Heart right ventricle (tissue), 16 donors: ENCODE results near the gene LARGE1. TPM values are rescaled to one million over a fixed set of nuclear protein-coding genes. Genes with fewer than 3 reads are reported as not detected.
A peak's percentile ranks its signal among the peaks of the same experiment; 100 is the strongest.

Source experiments
- ATAC-seq, 8 donors: fragments of 200-7000 bp; cut with Tn5 transposase; one replicate each; pipeline ENCODE4 v1.9.1; 2020; ENCODE audit warnings: mild to moderate bottlenecking in 8 of 8, moderate library complexity in 8 of 8, moderate number of reproducible peaks in 1 of 8
- DNase-seq, 2 donors: peaks; one replicate each; pipeline ENCODE4 v3.0.0-alpha.2; 2020
- H3K27ac ChIP-seq, 10 donors: fragments of 200-600 bp; sonication (generic) in 2 of 10; one replicate each; pipeline versions ENCODE4 v1.5.0 to v1.8.0; 2020 to 2022; ENCODE audit warnings: mild to moderate bottlenecking in 3 of 10
- H3K27me3 ChIP-seq, 7 donors: fragments of 200-600 bp; one replicate each; pipeline ENCODE4 v1.8.0; 2021 to 2022; ENCODE audit warnings: mild to moderate bottlenecking in 2 of 7
- H3K36me3 ChIP-seq, 9 donors: fragments of 200-600 bp; sonication (generic) in 1 of 9; one replicate each; pipeline versions ENCODE4 v1.5.0 to v1.8.0; 2020 to 2022; ENCODE audit warnings: mild to moderate bottlenecking in 2 of 9
- H3K4me1 ChIP-seq, 9 donors: fragments of 200-600 bp; sonication (generic) in 1 of 9; one replicate each; pipeline versions ENCODE4 v1.5.0 to v1.8.0; 2020 to 2022; ENCODE audit warnings: mild to moderate bottlenecking in 4 of 9
- H3K4me3 ChIP-seq, 10 donors: fragments of 200-600 bp; sonication (generic) in 2 of 10; one replicate each; pipeline versions ENCODE4 v1.5.0 to v1.8.0; 2020 to 2022; ENCODE audit warnings: mild to moderate bottlenecking in 7 of 10, moderate library complexity in 2 of 10
- H3K9me3 ChIP-seq, 11 donors: fragments of 200-600 bp in 10 of 11; sonication (generic) in 2 of 11; one replicate each; pipeline versions ENCODE4 v1.5.0 to v1.8.0; 2013 to 2022; ENCODE audit warnings: mild to moderate bottlenecking in 2 of 11, control low read depth in 1 of 11, moderate library complexity in 1 of 11
- WGBS, 2 donors: extraction: QIAGEN DNeasy Blood & Tissue Kit; methylation state at CpG; one replicate each; pipeline ENCODE4 v1.1.7; 2013; ENCODE audit warnings: inconsistent platforms in 1 of 2; 5-methylcytosine and 5-hydroxymethylcytosine counted together
- intact Hi-C, 10 donors: fragments of 100-400 bp; cut with DNase I; formaldehyde crosslinking; loops; one replicate each; pipeline versions ENCODE4 v1.11.1 to v1.14.2; 2022
- polyA plus RNA-seq, 2 donors: library from polyadenylated mRNA; stranded (reverse); fragments of 200-250 nt; gene quantifications; one replicate each; pipeline ENCODE4 v1.2.3, GENCODE V29; 2013
- total RNA-seq, 10 donors: library from RNA; stranded (reverse); fragmentation: NEBNext Ultra II Directional in 3 of 10; extraction: Animal tissue kit (Norgen Biotek cat#: 25700) in 3 of 10; gene quantifications; one replicate each; pipeline versions ENCODE4 v1.2.1 to v1.2.4, GENCODE V29; 2021 to 2023
- TF ChIP-seq, protein P1 (sequence below), 9 donors: fragments of 200-600 bp; sonication (generic) in 2 of 9; IDR thresholded peaks; one replicate each; pipeline versions ENCODE4 v1.5.0 to v1.8.0; 2021 to 2022; ENCODE audit warnings: antibody characterized with exemption in 9 of 9, mild to moderate bottlenecking in 5 of 9, moderate library complexity in 1 of 9
- donor health status: Arrhythmogenic right ventricular cardiomyopathy.
- donor health status: ischemic (EF 13 %, LVEDD 7.1; RV severe dilation, severe dysfunction).
- donor health status: healthy with polysubstance abuse.
- donor health status: DM: no; HTN: yes; CAD: no.
- donor health status: DM: no; HTN: no; CAD: no.
- donor health status: ischemic (EF 25% LVEDD 6.9; RV normal size, moderate dysfunction).
- donor health status: ischemic (EF 25% LVEDD 5.7; RV mildly dilated, moderate dysfunction).
- donor health status: healthy.
- donor health status: DM: yes; HTN: yes; CAD: no.
- donor health status: Ischemic cardiomyopathy.
- donor health status: ischemic (EF 35%, LVEDD 5.7; RV mildly dilated, moderate dysfunction).
- donor health status: nonischemic (EF 11% LVEDD 7.7; RV severe dilation, severe dysfunction).
- donor health status: DM: yes; HTN: yes; CAD: no.
- donor health status: PGD.
- donor health status: ischemic (EF 29% LVEDD 5.4; RV normal size, mild dysfunction).
- donor health status: nonischemic (EF 23%, LVEDD 6.1; RV moderate dilation, normal function).

Gene LARGE1
- total and polyA plus RNA-seq, 12 donors = 33.7 to 184 (median 144) TPM

DNA sequence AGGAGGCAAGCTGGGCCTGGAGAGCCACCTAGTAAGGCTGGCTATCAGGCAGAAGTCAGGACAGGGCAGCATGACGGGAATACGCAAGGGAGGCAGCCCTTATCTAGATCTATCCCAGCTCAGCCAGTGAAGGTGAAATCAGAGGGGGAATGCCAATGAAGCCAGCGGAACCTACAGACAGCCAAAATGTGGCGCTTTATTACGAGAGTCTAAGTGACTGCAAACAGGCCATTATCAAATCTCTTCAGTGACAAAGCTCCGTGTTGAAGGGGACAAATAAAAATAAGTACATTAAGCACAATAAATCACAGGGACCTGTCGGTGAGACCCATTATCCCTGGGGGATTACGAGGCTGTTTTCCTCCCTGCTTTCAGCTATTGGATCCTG is 22.8 kb downstream of the LARGE1 start:
- DNase-seq (no peak), ATAC-seq (peak in 6 of 8 donors; percentile 47 to 82 (median 72))
- WGBS, 2 donors = 43 to 59% methylated on average over 8 of the region's 8 CpGs
- intact Hi-C loops = no loop called here
- H3K9me3 ChIP-seq = peaks cover 0 to 8% (median 0%) of the 10 kb centered on the region in 11 donors
- H3K27ac ChIP-seq = peak overlapping the region in 9 of 10 donors; percentile 13 to 82 (median 63)
- no peaks in the 10 kb centered on the region for H3K36me3 ChIP-seq
- TF ChIP-seq, protein P1, sequence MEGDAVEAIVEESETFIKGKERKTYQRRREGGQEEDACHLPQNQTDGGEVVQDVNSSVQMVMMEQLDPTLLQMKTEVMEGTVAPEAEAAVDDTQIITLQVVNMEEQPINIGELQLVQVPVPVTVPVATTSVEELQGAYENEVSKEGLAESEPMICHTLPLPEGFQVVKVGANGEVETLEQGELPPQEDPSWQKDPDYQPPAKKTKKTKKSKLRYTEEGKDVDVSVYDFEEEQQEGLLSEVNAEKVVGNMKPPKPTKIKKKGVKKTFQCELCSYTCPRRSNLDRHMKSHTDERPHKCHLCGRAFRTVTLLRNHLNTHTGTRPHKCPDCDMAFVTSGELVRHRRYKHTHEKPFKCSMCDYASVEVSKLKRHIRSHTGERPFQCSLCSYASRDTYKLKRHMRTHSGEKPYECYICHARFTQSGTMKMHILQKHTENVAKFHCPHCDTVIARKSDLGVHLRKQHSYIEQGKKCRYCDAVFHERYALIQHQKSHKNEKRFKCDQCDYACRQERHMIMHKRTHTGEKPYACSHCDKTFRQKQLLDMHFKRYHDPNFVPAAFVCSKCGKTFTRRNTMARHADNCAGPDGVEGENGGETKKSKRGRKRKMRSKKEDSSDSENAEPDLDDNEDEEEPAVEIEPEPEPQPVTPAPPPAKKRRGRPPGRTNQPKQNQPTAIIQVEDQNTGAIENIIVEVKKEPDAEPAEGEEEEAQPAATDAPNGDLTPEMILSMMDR (IDR thresholded peaks at IDR 0.05) = no peak
- H3K4me3 ChIP-seq = no peak overlapping the region
- peaks cover 0 to 86% (median 64%) of the 10 kb centered on the region in 9 donors for H3K4me1 ChIP-seq
- no peaks in the 10 kb centered on the region for H3K27me3 ChIP-seq

DNA sequence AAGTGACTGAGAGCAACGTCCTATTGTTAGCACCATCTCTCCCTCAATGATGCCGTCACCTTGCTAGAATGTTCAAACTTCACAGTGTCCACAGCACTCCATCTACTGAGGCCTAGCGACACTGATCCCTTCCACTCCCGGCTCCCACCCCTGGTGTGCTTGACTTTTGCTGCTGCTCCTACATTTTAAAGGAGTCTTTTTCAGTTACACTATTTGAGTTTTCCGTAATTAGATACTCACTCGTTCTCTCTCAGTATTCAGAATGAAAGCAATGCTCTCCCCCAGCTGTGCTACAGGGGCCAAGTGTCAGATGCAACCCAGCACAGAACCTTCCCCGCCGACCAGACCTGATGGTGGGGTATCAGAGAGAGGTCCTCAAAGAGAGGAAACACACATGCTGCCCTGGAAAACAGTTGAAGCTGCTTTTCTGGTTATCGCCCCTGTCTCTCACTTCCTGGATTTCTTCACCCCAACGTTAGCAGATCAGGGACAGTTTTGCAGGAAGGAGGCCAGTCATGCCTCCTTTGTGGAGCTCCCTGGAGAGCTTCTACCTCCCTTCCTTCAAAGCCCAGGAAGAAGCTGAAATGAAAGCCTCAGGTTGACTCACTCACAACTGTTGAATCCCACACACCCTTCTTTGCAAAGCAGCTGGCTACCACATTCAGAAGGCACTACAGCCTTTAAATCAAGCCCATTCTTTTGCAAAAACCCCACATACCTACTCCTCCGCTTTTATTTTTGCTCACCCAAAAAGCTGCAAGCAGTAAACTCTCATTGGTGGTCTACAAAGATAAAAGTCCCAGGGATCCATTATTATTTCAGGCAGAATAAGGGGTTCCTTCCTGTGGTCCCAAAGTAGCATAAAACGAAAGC is 23.5 kb downstream of the LARGE1 start:
- Histone ChIP-seq H3K27me3 (no peaks in the 10 kb centered on the region), H3K4me1 (peaks cover 0 to 80% (median 61%) of the 10 kb centered on the region in 9 donors), H3K9me3 (peaks cover 0 to 8% (median 0%) of the 10 kb centered on the region in 11 donors), H3K4me3 (no peak overlapping the region), H3K36me3 (no peaks in the 10 kb centered on the region), H3K27ac (peak overlapping the region; percentile 10 to 82 (median 62))
- DNase-seq = peak in 1 of 2 donors; percentile 39
- peak; percentile 61 to 89 (median 76) for ATAC-seq
- 61 to 69% methylated on average over 12 of the region's 12 CpGs for WGBS, 2 donors
- TF ChIP-seq, protein P1 (IDR thresholded peaks at IDR 0.05) = peak in 1 of 9 donors; percentile 3
- intact Hi-C loops = no loop called here

DNA sequence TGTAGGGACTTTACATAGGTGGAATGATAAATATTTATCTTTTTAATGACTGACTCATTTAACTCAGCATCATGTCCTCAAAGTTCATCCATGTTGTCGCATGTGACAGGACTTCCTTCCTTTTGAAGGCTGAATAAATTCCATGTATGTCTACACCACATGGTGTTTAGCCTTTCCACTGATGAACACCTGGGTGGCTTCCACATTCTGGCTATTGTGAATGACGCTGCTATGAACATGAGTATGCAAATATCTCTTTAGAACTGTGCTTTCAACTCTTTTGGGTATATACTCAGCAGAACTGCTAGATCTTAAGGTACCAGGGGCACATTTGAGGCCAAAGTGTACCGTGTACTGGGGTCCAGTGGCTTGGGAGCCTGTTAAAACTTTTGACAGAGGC is 24.1 kb downstream of the LARGE1 start:
- peaks cover 0 to 8% (median 0%) of the 10 kb centered on the region in 11 donors for H3K9me3 ChIP-seq
- no peaks in the 10 kb centered on the region for H3K27me3 ChIP-seq
- TF ChIP-seq, protein P1 (IDR thresholded peaks at IDR 0.05) = no peak
- peaks cover 0 to 77% (median 56%) of the 10 kb centered on the region in 9 donors for H3K4me1 ChIP-seq
- no peaks in the 10 kb centered on the region for H3K36me3 ChIP-seq
- DNase-seq = no peak
- WGBS, 2 donors = 86 to 89% methylated on average over 3 of the region's 3 CpGs
- intact Hi-C loops = no loop called here
- no peak for ATAC-seq
- H3K27ac ChIP-seq = peak overlapping the region in 7 of 10 donors; percentile 60 to 82 (median 69)
- no peak overlapping the region for H3K4me3 ChIP-seq

DNA sequence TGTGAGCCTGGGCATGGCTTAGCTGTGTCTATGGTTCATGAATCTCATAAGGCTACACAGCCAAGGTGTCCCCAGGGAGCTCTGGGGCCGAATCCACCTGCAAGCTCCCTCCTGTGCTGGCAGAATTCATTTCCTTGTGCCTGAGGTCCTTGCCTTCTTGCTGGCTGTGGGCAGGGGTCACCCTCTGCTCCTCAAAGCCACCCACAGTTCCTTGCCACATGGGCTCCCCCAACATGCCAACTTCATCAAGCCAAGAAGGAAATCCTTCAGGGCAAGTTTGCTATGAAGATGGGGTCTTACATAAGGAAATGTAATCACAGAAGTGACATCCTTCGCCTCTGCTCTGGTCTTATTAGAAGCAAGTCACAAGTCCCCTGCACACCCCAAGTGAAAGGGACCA is 24.8 kb downstream of the LARGE1 start:
- TF ChIP-seq, protein P1 (IDR thresholded peaks at IDR 0.05) = no peak
- DNase-seq (no peak), ATAC-seq (peak in 1 of 8 donors; percentile 5)
- H3K4me1 ChIP-seq = peaks cover 0 to 76% (median 56%) of the 10 kb centered on the region in 9 donors
- H3K27ac ChIP-seq = peak overlapping the region in 6 of 10 donors; percentile 9 to 82 (median 64)
- 92 to 94% methylated on average over 2 of the region's 2 CpGs for WGBS, 2 donors
- H3K4me3 ChIP-seq = no peak overlapping the region
- no peaks in the 10 kb centered on the region for H3K36me3 ChIP-seq
- no peaks in the 10 kb centered on the region for H3K27me3 ChIP-seq
- intact Hi-C loops = no loop called here
- H3K9me3 ChIP-seq = peaks cover 0 to 8% (median 0%) of the 10 kb centered on the region in 11 donors
